GM18868 (cell line): Measurements from ENCODE around the gene MPZL1.

Source experiments
- ATAC-seq: cut with Tn5 transposase; IDR thresholded peaks from one replicate; pipeline ENCODE4 v1.9.1; 2021; ENCODE audit warnings: mild to moderate bottlenecking, moderate library complexity; ENCODE audit not compliant: unreplicated experiment

MPZL1 gene

DNA sequence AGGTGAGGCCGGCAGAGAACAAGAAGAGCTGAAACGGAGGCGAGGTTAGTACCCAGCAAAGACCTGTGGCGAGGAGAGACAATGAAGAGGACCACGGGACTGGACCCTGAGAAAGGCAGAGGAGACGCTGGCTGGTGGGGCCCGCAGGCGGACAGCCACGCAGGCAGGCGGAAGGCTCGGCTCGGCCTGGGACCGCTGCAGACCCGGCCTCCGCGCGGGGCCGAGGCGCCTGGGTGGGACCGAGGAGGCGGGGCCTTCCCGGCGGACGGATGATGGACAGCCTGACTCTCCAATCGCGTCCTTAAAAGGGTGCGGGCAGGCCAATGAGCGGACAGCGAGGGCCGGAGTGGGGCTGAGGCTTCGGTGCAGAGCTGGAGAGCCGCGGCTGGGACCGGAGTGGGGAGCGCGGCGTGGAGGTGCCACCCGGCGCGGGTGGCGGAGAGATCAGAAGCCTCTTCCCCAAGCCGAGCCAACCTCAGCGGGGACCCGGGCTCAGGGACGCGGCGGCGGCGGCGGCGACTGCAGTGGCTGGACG lies at the start of gene MPZL1:
Gene MPZL1, plus strand, starts transcription at position 366 of the 535 bp plus-strand sequence. CDS start 170 bp downstream, outside the sequence.
- peak; percentile 87 for ATAC-seq

DNA sequence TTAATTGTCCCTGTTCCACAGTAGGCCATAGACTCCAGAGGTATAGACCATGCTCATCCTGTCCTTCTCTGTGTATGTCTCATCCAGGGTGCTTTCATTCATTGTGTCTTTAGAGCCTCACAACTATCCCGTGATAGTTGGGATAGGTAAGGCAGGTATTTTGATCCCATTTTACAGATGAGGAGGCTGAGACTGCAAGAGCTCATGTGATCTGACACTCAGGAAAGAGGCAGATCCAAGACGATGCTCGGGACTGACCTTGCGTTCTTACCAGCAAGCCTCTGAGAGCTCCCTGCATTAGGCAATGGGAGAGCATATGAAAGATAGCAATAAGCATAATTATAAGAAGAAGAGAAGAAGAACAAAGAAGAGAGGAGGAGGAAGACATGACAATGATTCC lies 49.0 kb upstream of the MPZL1 start:
- ATAC-seq: no peak

DNA sequence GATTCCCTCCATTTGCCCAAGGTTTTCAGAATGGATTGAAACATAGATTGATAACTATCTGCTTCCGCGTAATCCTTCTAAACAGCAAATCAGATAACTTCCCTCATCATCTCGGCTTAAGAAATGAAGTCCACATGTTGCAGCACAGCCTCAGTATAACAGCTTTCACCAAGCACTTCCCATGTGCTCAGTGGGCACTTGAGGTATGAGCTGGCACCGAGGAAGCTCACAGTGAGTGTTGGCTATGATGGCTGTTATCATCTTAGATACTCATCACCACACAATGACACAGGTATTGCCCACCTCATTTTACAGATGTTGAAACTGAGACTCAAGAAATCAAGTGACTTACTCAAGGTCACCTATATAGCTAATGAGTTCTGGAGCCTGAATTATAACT lies 48.5 kb upstream of the MPZL1 start:
- ATAC-seq: no peak

DNA sequence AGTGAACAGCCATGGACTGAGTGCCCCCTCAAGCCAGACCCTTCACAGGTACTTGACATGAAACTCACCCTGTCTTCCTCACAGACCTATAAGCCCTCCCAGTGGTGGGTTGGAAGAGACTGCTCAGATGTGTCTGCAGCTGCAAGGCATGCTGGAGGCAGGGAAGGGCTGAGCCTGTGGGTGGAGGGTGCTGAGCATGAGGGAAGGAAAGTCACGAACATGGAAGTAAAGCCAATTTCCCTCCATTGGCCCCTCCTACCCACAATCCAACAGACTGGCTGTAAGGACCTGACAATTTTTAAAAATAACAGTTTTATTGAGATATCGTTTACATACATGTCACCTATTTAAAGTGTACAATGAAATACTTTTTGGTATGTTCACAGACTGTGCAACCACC lies 47.6 kb upstream of the MPZL1 start:
- no peak for ATAC-seq

DNA sequence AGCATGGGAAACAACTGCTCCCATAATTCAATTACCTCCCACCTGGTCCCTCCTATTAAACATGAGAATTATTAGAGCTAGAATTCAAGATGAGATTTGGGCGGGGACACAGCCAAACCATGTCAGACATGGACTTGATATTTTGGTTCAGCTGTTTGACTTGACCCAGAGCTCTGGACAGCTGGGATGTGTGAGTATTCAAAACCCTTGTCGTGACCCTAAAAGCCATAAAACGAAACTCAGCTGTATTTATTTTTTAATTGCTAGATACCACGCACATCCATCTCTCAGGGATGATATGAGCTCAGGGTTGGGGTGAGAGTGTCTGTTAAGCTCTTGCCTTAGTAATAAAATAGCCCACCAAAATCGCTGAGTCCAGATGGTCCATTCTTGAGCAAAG lies 46.3 kb upstream of the MPZL1 start:
- no peak for ATAC-seq

DNA sequence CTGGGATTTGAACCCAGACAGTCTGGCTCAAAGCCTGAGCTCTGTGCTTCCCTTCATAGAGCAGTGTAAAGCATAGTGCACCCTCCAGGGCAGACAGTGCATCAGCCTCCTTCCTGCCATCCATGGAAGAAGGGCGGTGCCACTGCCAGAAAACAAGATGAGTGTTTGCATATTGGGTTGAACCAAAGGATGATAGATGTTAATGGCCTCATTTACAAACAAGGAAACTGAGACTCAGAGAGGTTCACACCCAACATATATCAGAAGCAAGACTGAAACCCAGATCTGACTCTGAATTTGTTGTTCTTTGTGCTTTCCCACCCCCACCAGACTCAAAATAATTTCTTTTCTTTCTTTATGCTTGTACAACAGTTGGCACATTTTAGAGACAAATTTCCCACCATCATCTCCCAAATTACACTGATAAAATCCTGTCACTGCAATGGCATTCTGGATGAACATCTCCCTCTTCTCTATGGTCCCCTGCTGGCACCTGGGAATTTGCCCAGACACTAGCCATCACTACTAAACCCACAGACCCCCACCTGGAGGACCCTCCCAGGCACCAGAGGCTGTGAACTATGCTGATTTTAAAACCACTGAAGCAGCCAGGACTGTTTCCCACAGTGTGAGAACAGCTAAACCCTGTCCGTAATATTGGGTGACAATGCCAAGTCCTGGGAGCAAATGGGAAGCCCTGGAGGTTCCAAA lies 45.4 kb upstream of the MPZL1 start:
- ATAC-seq: peak; percentile 53

DNA sequence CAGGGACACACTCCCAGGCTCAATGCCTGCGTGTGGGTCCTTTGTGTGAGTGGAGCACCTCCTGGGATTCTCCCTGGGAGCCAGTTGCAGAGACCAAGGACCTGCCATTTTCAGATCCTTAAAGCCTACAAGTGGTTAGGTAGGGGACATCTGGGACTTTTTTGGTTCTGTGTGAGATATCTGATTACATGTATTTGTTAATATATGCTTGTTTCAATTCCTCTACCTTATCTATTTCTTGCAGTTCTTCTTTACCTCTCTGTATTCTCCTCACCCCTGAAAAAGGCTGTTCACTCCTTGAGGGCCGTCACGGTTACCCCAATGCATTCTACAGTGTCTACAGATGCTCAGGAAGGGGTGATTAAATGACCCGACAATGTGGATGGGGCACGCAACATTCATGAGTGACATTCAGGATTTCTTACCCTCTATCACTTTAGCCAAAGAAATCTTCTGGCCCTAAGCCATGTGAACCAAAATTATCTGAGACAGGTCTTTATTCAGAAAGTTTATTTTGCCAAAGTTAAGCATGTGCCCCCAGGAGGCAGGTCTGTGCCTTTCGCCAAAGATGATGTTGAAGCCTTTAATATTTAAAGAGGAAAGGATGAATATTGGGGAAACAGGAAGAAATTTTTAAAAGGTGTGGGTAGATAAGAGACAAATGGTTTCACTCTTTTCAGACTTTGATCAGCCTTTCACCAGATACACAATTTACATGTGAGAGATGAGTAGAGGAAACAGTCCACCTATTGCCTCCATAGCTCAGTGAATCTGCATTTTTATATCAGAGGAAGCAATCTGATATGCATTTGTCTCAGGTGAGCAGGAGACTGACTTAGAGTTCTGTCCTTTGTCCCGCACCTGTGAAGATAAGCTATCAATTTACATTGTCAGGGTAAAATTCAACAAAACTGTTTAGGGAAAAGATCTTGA lies 44.6 kb upstream of the MPZL1 start:
- ATAC-seq: peak; percentile 63

DNA sequence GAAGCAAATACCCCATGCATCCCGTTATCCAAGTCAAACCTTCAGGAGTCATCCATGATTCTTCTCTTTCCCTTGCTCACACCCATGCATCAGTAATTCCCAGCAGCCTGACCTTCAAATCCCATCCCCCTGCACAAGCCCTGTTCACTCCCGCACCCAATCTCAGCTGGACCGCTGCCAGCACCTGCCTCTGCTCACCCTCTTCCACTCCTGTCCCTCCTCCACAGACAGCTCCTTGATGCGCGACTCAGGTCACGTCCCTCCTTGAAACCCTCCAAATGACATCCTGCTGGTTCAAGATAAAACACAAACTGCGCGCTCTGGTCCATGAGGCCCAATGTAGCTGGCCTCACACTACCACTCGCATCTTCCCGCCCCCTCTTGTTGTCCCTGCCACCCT lies 43.4 kb upstream of the MPZL1 start:
- ATAC-seq: no peak

DNA sequence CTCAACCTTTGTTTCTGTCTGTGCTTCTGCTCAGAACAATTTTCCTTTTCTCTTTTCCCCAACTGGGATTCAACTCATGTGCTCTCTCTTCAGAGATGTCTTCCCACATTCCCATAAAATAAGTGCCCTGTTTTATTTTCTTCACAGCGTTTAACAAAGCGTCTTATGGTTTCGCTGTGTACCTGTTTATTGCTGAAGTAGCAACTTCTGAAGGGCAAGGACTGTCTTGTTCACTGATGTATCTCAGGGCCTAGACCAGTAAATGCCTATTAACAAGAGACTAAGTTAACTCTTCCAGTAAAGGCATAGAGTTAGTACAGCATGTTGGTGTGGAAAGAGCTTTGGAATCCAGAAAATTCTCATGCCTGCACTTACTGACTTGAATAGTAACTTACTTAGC lies 42.9 kb upstream of the MPZL1 start:
- no peak for ATAC-seq

DNA sequence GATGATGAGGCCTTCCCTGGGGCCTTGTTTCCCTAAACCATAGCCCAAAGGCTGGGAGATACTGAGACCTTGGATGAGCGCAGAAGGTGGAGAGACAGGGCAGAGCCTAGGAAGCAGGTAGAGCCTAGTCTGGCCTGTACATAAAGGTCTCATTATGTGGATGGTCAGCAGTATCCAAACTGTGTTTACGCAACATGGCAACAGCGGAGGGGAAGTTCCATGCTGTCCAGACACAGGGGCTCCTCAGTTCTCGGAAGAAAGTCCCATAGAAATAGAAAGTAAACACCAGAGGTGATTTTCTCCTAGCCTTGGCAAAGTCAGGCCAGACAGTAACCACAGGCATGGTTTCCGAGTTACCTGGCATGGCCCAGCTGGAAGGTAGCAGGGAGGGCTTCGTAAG lies 42.1 kb upstream of the MPZL1 start:
- no peak for ATAC-seq

DNA sequence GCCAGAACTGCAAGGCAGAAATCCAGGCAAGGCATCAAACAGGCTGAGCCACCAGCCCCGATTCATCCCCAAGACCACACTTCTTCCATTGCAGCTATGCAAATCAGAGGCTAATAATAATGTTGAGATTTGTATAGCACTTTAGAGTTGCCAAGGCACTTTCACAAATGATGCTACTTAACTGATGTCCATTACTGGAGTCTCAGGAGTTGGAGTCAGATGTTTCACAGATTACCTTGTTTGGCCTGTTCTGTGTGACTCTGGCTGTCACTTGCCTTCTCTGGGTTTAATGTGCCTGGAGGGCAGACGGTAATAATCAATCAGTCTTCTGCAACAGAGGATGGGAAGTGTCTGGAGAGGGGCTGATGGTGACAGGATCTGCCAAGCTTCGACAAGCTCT lies 40.8 kb upstream of the MPZL1 start:
- ATAC-seq: no peak

DNA sequence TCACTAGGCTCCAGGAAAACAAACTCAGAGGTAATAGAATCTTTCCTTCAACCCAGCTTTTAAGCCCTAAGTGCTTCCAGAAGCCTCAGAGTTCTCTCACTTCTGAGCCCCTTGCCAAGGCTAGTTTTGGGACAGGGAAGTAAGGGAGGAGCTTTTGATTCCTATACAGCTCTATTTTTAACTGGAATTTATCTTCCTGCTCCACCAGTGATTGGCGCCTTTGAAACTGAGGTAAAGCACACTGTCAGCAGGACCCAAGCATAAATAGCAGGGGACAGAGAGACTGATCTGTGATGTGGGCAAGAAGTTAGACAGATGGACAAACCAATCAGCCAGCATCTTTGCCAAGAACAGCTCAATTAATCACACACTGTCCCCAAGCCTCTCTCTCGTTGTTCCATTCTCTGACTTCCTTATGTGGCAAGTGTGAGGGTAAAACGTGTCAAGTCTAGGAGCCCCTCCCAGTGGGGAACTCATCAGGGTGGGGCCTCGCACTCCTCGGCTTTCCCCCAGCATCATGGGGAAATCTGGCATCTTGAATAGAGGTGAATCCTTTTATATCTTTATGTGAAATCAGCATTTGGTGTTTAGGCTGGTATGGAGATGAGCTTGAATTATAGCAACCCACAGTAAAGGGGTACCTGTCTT lies 40.2 kb upstream of the MPZL1 start:
- no peak for ATAC-seq

DNA sequence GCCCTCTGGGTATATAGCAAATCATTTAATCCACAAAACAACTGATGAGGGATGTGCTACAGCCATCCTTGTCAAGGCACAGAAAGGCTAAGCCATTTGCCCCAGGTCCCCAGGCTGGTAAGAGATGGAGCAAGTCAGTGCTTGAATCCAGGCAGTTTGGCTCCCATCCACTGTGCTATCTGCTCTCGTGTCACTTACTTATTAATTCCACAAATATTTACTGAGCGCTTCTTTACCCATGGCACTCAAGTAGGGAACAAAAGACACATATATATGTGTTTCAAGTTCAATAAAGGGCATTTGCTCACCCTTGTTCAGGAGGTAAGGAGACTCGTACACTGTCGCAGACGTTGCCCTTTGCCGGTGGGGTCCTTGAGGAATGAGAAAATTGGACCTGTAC lies 38.6 kb upstream of the MPZL1 start:
- no peak for ATAC-seq

DNA sequence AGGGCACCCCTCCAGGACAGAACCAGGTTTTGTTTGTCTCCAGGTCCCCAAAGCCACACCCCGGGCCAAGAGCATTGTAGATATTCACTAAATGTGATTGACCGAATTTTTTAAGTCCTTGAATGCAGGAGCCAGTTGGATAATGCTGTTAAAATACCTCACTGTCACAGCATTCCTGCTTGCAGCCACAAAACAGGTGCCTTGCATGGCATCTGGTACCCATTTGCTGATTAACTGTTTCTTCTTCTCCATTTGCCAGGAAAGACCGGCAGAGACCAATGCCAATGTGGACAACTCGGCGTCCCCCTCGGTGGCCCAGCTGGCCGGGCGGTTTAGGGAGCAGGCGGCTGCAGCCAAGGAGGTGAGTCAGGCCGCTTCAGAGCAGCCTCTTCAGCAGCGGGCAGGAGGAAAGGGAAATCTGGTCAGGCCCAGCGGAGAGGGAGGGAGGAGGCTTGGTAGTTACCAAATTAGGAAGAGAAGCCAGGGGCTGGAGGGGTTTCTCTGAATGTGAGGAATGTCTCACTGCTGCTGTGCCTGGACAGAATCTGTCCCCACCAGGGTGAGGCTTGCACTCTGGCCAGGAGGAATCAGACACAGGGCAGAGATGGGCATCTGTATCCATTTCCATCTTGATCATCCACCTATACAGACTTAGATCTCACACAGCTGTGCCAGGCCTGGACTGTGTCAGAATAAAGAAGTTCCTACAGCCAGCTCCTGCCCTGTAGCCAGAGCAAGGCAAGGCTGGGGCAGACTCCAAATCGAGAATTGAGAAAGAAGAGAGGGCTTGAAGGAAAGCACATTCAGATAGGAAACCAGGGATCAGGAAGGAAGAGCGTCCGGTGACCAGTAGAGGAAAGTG lies 37.9 kb upstream of the MPZL1 start:
- ATAC-seq: no peak

DNA sequence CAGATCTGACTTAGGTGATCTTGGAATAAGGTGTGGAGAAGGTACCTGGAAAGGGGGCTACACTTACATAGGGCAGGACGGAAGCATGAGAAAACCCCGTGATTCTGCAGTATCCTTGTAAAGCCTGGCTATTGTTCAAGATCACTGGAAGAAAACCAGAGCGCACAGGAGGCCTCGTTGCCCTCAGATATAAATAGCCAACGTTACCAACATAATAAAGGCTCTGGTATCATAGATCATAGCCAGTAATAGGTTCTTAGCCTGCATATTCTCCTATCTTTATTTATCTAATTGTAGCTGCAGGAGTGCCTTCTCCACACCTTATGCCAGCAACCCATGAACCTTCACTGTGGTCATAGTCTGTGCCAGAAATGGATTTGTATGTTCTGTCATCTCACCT lies 35.9 kb upstream of the MPZL1 start:
- no peak for ATAC-seq

DNA sequence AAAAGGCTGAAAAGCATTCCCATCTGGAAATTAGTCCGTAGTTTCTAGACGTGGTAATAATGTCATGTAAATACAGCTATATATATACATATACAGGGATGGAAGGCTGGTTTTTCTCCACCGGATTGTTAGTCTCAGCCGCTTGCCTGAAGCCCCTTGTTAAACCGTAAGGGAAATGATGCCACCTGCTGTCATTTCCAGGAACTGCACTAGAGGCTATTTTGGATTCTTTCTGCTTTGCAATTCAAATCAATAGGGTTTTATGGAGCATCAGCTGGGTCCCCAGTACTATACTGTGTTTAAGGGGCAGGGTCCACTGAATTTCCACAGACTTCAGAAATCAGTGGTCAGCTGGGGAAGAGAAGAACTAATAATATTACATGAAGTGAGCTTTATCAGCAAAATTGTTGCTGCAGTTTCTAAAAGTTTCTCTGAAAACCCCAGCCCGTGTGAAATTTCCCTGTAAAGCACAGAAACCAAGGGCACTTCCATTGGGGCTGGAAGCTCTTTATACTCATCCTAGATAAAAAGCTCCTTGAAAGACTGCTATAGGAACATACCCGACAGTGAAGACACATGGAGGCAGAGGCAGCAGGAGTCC lies 33.8 kb upstream of the MPZL1 start:
- peak; percentile 63 for ATAC-seq

DNA sequence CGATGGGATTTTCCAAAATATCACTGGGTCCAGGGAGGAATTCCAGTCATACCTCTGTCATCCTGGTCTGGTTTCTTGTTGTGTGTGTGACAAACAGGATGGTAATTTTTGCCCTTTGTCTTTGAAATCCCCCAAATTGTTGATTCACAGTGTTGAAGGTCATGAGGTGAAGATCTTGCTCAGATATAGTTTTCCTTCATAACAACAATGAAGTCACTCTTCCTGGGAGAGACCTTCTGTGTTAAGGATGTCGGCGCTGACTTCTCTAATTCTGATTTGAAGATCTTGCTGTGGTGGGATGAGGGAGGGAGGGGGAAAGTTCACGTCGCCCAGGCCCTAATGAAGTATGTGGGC lies 32.2 kb upstream of the MPZL1 start:
- ATAC-seq: no peak

DNA sequence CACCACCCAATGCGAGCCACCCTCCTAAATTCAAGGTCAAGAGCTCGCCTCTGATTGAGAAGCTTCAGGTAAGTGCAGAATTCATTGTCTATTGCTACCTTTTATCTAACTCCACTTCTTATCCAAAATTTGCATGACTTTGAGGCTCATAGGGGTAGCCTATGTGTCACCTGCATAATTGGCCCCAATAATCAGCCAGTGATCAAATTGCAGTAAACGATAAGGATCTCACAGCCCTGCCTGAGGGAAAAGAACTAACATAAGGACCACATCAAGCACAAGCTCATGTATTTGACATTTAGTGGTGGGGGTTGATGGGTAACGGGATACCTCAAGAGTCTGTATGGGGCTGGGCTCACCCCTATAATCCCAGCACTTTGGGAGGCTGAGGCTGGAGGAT lies 31.7 kb upstream of the MPZL1 start:
- ATAC-seq: no peak

DNA sequence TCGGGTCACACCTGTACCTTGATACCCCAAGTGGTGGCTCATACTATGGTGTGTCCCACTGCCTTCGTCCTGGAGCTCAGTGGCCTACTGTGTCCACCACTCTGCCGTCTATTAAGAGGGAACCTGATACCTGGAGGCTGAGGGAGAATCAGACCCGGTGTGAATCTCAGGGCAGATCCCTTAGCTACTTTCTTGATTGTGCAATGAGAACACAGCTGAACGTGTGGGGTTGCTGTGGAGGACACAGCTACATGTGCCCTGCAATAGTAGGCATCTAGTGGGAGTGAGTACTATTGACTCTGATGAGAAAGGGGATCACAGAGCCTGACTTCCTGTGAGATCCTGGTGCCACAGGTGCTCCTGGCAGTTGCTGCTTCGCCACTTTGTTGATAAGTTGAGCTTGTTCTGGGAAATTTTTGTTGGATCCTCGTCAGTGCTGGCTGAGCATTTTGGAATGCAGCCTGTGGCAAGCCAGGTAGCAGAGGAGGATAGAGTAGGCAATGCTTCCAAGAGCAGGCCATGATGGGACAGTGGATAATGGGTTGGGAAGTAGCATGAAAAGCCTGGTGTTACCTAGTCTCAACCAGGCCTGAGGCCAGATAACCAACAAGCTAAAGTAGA lies 28.2 kb upstream of the MPZL1 start:
- no peak for ATAC-seq

DNA sequence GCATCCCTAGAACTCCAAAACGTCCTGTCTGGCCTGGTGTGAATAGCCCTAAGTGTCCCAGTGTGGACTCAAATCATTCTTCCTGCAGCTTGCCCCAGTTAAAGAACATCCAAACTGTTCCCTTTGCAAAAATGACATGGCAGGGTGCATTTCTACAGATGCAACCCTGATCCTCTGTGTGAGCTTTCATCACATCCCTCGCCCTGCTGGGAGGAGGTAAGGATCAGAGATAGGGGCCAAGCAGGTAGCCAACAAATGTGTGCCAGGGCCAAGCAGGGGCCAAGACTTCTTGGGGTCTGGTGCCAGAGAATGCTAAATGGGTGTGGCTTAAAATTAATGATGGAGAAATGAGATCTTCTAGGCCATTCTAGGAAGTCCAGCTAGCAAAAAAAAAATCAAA lies 27.1 kb upstream of the MPZL1 start:
- ATAC-seq: no peak
